Left renal cortex interstitium (tissue), 4 donors: ENCODE results near the gene NPB. TPM values are rescaled to one million over a fixed set of nuclear protein-coding genes. Genes with fewer than 3 reads are reported as not detected.

Experiments
- DNase-seq, 4 donors: peaks; one replicate each; pipeline ENCODE4 v3.0.0-alpha.2; 2013; ENCODE audit warnings: low read depth in 4 of 4, low spot score in 2 of 4, missing footprints in 1 of 4
- polyA plus RNA-seq, 4 donors: library from polyadenylated mRNA; unstranded; fragments of 120-200 nt; gene quantifications; one replicate each; pipeline ENCODE4 v1.2.1, GENCODE V29; 2013; ENCODE audit not compliant: insufficient read length in 4 of 4

NPB gene
- polyA plus RNA-seq, 4 donors = 0.39 to 1.5 (median 0.52) TPM

DNA sequence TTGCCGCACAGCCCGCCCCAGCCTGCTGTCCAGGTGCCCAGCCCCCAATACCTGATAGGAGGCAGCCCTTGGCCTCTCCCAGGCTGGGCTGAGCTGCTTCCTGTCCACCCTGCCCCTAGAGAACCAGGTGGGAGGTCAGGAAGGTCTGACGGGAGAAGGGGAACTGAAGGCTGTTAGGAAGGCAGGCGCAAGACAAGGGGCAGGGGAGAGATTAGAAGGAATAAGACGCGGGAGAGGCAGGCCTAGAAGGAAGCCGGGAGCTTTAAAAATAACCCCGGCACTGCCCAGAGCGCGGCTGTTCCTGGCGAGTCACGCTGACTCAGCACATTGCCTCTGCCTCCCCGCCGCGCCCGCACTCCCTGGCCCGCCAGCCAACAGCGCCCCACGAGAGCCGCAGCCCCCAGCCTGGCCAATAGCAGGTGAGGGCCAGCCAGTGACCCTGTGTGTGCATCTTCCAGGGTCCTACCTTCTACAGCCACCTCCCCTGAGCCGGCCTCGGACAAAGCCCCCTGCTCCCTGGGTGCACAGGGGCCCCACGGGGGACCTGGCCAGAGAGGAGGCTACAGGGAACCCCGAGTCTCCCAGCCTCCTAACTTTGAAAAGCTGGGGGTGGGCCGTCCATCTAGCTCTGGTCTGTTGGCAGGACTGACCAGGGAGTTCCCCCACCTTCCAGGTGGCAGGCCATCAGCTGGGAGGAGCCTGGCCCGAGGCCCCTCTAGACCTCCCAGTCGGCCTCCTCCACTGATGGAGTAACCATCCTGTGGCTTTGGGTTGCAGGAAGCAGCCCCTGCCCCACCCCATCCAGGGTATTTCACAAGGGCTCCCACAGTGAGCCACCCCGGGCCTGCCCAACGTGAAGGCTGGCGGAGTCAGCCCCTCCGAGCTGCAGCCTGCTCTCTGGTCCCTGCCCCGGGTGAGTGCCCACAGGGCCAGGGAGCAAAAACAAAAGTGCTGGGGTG is 21.5 kb downstream of the NPB start:
- no peak for DNase-seq

DNA sequence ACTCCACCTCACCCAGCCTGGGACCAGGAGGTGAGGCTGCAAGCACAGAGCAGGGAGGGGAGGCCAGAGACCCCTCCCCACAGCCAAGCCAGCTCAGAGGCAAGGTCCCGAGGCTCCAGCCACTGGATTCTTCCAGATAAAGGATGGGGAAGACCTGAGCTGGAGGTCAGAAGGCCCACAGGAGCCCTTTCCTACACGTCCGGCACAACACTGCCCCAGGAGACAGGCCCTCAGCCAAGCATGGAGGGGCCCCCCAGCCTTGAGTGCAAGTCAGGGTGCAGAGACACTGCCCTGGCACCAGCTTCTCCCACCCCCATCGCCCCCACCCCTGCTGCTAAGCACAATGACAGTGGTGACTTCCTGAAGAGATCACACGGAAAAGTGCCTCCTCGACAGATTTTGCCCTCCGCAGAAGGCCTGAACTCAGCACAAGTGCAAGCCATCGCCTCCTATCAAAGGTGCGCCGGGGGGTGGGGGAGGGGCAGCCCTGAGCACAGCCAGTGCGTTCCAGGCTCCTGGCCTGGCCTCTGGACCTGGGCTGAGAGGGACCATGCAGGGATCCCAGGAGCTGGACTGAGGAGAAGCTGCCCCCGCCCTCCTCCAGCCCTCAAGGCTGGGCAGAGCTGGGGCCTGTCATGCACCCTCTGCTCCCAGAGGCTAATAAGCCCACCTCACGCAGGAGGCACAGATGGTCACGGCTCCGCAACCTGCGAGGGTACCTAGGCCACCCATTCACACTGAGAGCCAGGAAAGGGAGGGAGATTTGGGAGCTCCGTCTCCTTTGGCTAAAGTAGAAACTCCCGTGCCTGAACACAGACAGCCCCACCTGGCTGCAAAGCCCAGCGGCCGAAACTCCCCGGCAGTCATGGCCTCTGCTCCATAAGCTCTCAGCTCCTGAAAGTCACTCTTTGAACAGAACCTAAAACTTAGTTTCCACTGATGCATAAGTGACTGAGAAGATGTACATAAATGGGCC is 22.8 kb downstream of the NPB start:
- no peak for DNase-seq

GRCh38 chr17:81925860-81926450 is 23.9 kb downstream of the NPB start:
- DNase-seq = no peak

GRCh38 chr17:81926451-81927151 is 24.6 kb downstream of the NPB start:
- no peak for DNase-seq

GRCh38 chr17:81927152-81927652 is 25.2 kb downstream of the NPB start:
- DNase-seq = no peak

- DNase-seq = peak; percentile 71 to 93 (median 90)
Observed at GRCh38 chr17:81927653-81928543, 25.9 kb downstream of the NPB start, which contains the start of gene MAFG. Gene MAFG, minus strand, starts transcription at chr17:81927735. Its CDS starts 4,550 bp downstream, at chr17:81923185.

DNA sequence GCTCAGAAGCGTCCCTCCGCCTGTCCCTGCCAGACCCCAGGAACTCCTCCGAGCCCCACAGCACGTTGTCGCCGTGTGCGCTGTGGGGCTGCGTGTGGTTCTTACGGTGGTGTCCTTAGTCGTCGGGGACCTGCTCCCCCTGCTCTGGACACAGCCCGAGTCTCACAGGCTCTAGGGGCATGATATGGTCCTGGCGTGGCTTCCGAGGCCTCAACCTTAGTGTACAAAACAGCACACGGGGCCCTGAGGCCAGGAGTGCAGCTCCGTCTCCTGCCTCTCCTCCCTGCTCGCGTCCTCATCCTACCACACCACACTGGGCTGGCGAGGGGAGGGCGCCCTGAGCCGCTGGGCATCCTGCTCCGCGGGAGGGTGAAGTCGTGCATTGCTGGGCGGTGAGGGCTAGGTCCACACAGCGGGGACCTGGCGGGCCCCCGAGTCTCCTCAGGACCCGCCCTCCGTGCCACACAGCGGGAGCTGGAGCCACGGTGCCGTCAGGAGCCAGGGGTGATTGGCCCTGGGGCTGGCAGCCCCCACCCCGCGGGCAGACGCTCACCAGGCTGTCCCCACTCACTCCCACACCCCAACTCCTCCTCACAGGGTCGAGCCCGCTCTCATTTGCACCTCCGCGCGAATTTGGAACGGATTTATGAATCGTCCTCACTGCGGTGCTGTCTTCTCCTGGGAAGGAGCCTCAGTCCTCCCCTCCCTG is 26.7 kb downstream of the NPB start:
- no peak for DNase-seq

- no peak for DNase-seq
Observed at GRCh38 chr17:81929253-81930141, 27.5 kb downstream of the NPB start.

GRCh38 chr17:81930142-81931125 is 28.4 kb downstream of the NPB start:
- DNase-seq = no peak

- DNase-seq = no peak
Observed at GRCh38 chr17:81931189-81931556, 29.1 kb downstream of the NPB start.

GRCh38 chr17:81931557-81932332 is 29.7 kb downstream of the NPB start:
- no peak for DNase-seq

- DNase-seq = no peak
Observed at GRCh38 chr17:81932333-81932983, 30.4 kb downstream of the NPB start.

- DNase-seq = no peak
Observed at GRCh38 chr17:81933178-81933699, 31.2 kb downstream of the NPB start.

GRCh38 chr17:81934098-81934757 is 32.2 kb downstream of the NPB start:
- DNase-seq = no peak
